Measurements from ENCODE around the gene COPB2.
"Not testable (repeated sequence)": the region's sequence is repeated elsewhere in the genome, so short reads cannot be mapped to it uniquely, and the experiment has no call there.

The COPB2 gene

GRCh38 chr3:139378587-139379241 is 10.7 kb downstream of the COPB2 start:
- DNase-seq, result no peak

DNA sequence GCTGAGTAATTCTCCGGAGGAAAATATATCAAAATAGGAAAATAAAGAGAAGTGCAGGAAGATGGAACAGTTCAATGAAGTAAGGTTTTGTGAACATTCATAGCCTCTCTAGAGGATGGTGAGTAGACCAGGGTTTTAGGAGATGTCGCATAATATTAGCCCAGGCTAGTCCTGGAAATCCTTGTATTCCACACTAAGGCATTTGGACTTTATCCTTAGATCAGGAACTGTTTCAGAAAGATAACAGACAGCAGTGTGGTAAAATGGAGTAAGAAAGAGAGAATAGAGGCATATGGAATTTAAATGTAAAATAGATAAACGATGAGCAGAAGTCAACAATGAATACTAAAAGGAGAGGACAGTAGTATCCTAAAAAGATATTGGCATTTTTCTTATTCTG is 12.1 kb downstream of the COPB2 start:
- DNase-seq, result no peak

DNA sequence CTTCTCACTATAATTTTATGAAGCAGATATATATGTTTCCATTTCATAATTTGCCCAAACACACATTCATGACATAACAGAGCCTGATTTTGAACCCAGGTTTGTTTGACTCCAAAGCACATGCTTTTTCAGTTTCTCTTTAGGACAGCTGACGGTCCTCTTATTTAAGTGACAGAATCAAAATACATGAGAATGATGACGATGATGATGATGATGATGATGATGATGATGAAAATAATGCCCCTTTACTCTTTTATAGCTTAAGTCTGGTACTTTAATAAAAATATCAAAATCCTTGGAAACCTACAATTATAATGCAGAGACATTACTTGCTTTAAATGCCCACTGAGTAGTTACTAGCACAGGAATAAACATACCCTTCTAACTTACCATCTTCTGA is 15.3 kb downstream of the COPB2 start:
- no peak for DNase-seq

- DNase-seq, result no peak
Measured at GRCh38 chr3:139364549-139364948, 24.9 kb downstream of the COPB2 start.

- no peak for DNase-seq
Measured at GRCh38 chr3:139361276-139361675, 28.2 kb downstream of the COPB2 start.

DNA sequence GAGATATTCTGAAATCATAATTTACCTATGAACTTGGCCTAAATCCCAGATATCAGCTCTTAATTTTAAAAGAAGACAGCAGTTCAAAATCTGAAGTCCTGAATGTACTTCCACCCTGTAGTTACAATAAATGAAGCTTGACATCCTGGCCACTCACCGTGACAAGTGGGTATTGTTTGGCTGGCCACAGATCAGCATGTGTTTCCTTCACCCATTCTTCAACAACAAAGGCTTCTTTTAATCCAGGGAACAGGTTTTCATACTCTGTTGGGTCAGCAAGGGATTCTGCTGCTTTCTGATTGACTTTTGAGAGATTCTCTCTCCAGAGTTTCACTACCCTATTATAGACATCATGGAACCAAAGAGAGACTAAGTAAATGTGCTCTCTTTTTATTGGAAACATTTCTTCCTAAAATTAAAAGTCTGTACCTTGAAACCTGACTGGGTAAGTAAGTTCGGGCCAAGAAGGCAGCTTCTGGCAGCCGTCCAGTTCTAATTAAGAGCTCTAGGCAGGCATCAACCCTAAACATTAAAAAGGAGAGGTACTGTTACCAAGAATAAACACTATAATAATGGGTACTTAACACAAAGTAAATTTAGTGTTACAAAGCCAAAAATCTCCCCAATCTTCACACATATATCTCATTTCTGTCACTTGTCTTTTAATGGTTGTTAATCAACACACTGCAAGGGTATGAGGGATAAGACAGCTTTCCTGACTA is 30.4 kb downstream of the COPB2 start:
- DNase-seq, result no peak

GRCh38 chr3:139357899-139358298 is 31.5 kb downstream of the COPB2 start:
- DNase-seq, result no peak

DNA sequence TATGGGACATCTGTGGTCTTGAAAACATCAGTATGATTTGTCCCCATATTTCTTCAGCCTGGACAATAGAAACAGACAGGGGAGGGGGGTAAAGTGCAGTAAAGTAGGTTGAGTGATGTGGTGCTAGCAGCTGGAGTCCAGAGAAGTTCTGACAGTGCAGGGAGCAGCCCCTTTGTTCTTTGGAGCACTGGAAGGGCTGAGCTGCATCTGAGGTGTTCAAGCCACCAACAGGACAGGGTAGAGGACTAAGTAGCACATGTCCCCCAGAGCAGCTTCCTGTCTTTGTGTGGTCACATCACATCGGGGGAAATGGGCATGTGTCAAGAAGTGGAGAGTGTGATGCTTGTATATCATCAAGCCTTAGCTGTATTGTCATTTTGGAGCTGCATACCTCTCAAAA is 33.6 kb downstream of the COPB2 start:
- DNase-seq, result no peak

GRCh38 chr3:139355476-139355875 is 34.0 kb downstream of the COPB2 start:
- DNase-seq, result no peak

DNA sequence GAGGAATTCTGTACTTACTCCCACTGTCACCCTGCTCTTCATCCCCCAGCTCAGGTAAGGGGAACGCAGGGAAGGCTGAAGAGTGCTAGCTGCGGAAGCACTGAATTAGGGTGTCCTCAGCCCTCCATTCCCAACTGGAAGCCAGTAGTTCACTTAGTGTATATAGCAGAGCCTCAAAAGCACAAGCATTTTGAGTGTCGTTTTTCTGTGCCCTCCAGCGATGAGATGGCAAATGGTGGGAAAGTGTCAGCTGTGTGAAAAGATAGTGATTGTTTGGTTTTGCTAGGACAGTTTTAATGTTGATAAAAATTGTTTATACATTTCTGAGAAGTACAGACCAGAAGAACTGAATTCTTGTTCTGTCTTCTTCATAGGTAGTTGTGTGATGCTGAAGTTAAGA is 34.8 kb downstream of the COPB2 start:
- no peak for DNase-seq

DNA sequence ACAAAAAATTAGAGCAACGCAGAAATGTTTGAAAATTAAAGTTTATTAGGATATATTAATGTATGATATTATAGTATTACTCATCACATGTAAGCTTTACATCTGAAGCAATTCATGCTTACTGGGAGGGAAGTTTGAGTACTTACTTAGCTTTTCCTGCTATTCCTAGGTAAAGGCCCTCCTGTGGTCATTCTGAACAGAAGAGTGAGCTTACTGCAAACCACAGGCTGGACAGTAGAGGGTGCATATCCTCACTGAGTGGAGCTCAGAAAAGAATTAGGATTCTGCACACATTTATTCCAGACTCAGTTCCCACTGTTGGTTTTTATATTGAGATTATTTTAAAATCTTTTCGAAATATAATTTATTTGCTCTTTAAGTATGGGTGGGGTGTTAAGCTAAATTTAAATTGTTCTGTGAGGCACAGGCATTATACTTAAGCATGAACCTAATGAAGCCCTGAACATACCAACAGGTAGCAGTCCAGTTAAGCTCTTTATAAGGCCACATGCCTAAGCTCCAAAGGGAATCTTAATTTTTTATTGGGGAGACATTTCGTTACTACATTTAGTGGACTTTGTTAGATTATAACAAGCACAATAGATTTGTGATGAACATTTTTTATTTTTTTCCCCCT is 35.4 kb downstream of the COPB2 start:
- DNase-seq, result no peak

GRCh38 chr3:139346771-139347170 is 42.7 kb downstream of the COPB2 start:
- DNase-seq, result no peak

GRCh38 chr3:139343895-139344856 is 45.3 kb downstream of the COPB2 start, which contains the start of gene MRPS22:
Gene MRPS22 (plus strand): TSS chr3:139344020. CDS start chr3:139344027, 7 bp downstream.
- DNase-seq, result peak; percentile 77 to 79

GRCh38 chr3:139342054-139342453 is 47.4 kb downstream of the COPB2 start:
- no peak for DNase-seq

- no peak for DNase-seq
Measured at GRCh38 chr3:139340784-139341183, 48.7 kb downstream of the COPB2 start.

- DNase-seq, result no peak
Measured at GRCh38 chr3:139339219-139339906, 50.1 kb downstream of the COPB2 start.

- DNase-seq, result no peak
Measured at GRCh38 chr3:139338405-139338804, 51.0 kb downstream of the COPB2 start.

GRCh38 chr3:139334675-139335074 is 54.8 kb downstream of the COPB2 start:
- DNase-seq, result not testable (repeated sequence)

DNA sequence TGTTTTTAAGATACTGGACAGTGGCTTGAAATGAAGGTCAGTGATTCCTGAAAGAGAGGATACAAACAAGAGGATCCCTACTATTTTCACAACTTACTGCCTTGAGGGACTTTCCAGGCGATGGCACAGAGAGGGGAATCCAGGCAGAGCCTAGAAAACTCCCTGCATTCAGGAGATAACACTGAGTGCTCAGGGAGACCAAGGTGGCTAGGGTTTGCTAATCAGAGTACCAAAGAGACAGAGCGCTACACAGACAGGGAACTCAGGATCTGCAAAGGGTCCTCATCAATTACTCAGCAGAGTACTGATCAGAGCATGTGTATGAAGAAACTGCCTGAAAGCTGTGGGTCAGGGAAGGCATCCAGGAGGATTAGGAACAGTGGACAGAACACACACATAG is 57.4 kb downstream of the COPB2 start:
- DNase-seq, result no peak

- DNase-seq, result peak; percentile 75 to 79
Measured at GRCh38 chr3:139329364-139329850, 60.0 kb downstream of the COPB2 start.

- DNase-seq, result no peak
Measured at GRCh38 chr3:139328356-139328755, 61.1 kb downstream of the COPB2 start.

GRCh38 chr3:139327861-139328260 is 61.6 kb downstream of the COPB2 start:
- DNase-seq, result no peak
